GM12875 (cell line): ENCODE data around the gene PTPRM.

Experiments
- H3K4me3 ChIP-seq: one replicate; pipeline ENCODE4 v1.5.1; 2011; ENCODE audit warnings: low read depth, low read length, control low read depth
- CTCF ChIP-seq: IDR thresholded peaks from 2 replicates; pipeline ENCODE4 v1.5.1; 2011; ENCODE audit warnings: low read depth, mild to moderate bottlenecking, control low read depth, inconsistent platforms, low read length, moderate library complexity, borderline replicate concordance; ENCODE audit not compliant: insufficient read depth

Gene PTPRM

GRCh38 chr18:7532942-7533341 lies 34.2 kb upstream of the PTPRM start:
- TF ChIP-seq CTCF: no peak
- no peak overlapping the region for H3K4me3 ChIP-seq

GRCh38 chr18:7535436-7536205 lies 31.5 kb upstream of the PTPRM start:
- TF ChIP-seq CTCF: no peak
- H3K4me3 ChIP-seq: no peak overlapping the region

GRCh38 chr18:7537145-7537544 lies 30.0 kb upstream of the PTPRM start:
- no peak for TF ChIP-seq CTCF
- H3K4me3 ChIP-seq: no peak overlapping the region

- TF ChIP-seq CTCF: no peak
- H3K4me3 ChIP-seq: no peak overlapping the region
These were observed 25.3 kb upstream of the PTPRM start for GRCh38 chr18:7541835-7542234.

GRCh38 chr18:7544686-7545085 lies 22.4 kb upstream of the PTPRM start:
- no peak for TF ChIP-seq CTCF
- no peak overlapping the region for H3K4me3 ChIP-seq

GRCh38 chr18:7545734-7546133 lies 21.4 kb upstream of the PTPRM start:
- no peak for TF ChIP-seq CTCF

GRCh38 chr18:7548221-7548620 lies 18.9 kb upstream of the PTPRM start:
- no peak for TF ChIP-seq CTCF
- H3K4me3 ChIP-seq: no peak overlapping the region

More at GRCh38 chr18:7545734-7546133, 21.4 kb upstream of the PTPRM start:
- H3K4me3 ChIP-seq: no peak overlapping the region
